ENCODE measurements around the gene ZKSCAN1.
A peak's percentile ranks its signal among the peaks of the same experiment; 100 is the strongest.

DNA sequence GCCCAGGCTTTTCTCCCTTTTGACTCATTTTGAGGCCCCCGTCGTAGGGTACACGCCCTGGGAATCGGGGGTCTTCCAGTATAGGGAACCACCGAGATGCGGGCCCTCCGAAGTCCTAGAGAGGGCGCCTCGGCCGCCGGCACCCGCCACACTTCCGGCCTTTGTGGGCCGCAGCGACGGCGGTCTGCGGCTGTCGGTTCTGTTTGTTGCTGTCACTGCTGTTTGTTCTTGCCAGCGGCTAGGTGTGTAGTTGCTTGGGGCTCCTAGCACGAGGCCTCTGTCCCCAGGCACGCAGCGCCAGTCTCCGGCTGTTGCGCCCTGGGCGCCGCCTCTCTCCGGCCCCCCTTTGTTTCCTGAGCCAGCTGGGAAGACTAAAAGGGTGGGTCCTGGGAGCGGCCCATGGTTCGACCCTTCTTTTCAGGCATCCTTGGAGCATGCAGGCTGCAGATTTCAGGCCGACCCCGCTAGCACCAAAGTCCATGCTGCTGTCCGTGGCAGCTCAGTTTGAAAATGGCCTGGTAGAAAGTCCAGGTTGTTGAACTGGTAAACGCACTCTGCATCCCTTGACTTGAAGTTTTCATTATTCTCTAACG is 17.8 kb upstream of the ZKSCAN1 start:
- TF ChIP-seq, protein P1, sequence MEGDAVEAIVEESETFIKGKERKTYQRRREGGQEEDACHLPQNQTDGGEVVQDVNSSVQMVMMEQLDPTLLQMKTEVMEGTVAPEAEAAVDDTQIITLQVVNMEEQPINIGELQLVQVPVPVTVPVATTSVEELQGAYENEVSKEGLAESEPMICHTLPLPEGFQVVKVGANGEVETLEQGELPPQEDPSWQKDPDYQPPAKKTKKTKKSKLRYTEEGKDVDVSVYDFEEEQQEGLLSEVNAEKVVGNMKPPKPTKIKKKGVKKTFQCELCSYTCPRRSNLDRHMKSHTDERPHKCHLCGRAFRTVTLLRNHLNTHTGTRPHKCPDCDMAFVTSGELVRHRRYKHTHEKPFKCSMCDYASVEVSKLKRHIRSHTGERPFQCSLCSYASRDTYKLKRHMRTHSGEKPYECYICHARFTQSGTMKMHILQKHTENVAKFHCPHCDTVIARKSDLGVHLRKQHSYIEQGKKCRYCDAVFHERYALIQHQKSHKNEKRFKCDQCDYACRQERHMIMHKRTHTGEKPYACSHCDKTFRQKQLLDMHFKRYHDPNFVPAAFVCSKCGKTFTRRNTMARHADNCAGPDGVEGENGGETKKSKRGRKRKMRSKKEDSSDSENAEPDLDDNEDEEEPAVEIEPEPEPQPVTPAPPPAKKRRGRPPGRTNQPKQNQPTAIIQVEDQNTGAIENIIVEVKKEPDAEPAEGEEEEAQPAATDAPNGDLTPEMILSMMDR (IDR thresholded peaks at IDR 0.05) = peak; percentile 31 to 65 (median 49)
- no peak for TF ChIP-seq POLR2A (IDR thresholded peaks at IDR 0.05)
